ENCODE measurements around the gene RIC1.

DNA sequence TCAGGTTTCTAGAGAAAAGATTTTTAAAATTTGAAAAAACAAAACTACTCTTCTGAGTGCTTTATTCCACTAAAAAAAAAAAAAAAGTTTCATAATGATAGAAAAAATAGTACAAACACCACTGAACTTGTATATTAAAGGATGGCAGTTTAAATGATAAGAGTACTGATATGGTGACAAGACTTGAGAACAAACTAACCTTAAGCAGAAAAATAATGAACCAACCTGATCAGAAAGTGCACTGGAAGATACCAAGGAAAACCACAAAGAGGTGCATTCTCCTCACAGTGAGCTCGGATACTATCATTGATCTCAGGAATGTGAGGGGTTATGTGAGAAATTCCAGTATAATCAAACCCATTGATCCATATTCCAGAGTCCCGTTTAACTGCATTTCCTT is 169.7 kb downstream of the RIC1 start:
- TF ChIP-seq EZH2 (IDR thresholded peaks at IDR 0.05; ENCODE audit: low read length, missing control alignments) = no peak
- TF ChIP-seq, protein P1, sequence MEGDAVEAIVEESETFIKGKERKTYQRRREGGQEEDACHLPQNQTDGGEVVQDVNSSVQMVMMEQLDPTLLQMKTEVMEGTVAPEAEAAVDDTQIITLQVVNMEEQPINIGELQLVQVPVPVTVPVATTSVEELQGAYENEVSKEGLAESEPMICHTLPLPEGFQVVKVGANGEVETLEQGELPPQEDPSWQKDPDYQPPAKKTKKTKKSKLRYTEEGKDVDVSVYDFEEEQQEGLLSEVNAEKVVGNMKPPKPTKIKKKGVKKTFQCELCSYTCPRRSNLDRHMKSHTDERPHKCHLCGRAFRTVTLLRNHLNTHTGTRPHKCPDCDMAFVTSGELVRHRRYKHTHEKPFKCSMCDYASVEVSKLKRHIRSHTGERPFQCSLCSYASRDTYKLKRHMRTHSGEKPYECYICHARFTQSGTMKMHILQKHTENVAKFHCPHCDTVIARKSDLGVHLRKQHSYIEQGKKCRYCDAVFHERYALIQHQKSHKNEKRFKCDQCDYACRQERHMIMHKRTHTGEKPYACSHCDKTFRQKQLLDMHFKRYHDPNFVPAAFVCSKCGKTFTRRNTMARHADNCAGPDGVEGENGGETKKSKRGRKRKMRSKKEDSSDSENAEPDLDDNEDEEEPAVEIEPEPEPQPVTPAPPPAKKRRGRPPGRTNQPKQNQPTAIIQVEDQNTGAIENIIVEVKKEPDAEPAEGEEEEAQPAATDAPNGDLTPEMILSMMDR (conservative IDR thresholded peaks at IDR 0.05 in 1 of 2, IDR thresholded peaks at IDR 0.05 in 1 of 2; ENCODE audit: low read depth in 1 of 2, low read length in 2 of 2) = no peak
